GM19025 (cell line): ENCODE data around the gene PRRT2.
"Not testable (repeated sequence)": the region's sequence is repeated elsewhere in the genome, so short reads cannot be mapped to it uniquely, and the experiment has no call there.

Experiments
- ATAC-seq: cut with Tn5 transposase; IDR thresholded peaks from one replicate; pipeline ENCODE4 v1.9.1; 2021; ENCODE audit warnings: mild to moderate bottlenecking, low read depth, moderate library complexity; ENCODE audit not compliant: unreplicated experiment

The PRRT2 gene

GRCh38 chr16:29790949-29791844 is 20.8 kb upstream of the PRRT2 start:
- ATAC-seq, result no peak

- ATAC-seq, result no peak
Observed at GRCh38 chr16:29791845-29792807, 19.9 kb upstream of the PRRT2 start.

GRCh38 chr16:29793153-29793552 is 18.8 kb upstream of the PRRT2 start:
- ATAC-seq, result not testable (repeated sequence)

GRCh38 chr16:29794231-29794710 is 17.7 kb upstream of the PRRT2 start:
- no peak for ATAC-seq

GRCh38 chr16:29802416-29802935 is 9.5 kb upstream of the PRRT2 start:
- no peak for ATAC-seq

- ATAC-seq, result no peak
Observed at GRCh38 chr16:29804020-29804419, 8.0 kb upstream of the PRRT2 start.

- no peak for ATAC-seq
Observed at GRCh38 chr16:29804455-29805231, 7.3 kb upstream of the PRRT2 start.

GRCh38 chr16:29805232-29806098 is 6.5 kb upstream of the PRRT2 start:
- ATAC-seq, result peak; percentile 43

- no peak for ATAC-seq
Observed at GRCh38 chr16:29806099-29806579, 5.9 kb upstream of the PRRT2 start, which contains the start of gene MAZ. TSS of gene MAZ (plus strand) at chr16:29806529. CDS start at chr16:29806702, 173 bp downstream.

- ATAC-seq, result no peak
Observed at GRCh38 chr16:29806641-29807425, 5.2 kb upstream of the PRRT2 start.

GRCh38 chr16:29807426-29808218 is 4.4 kb upstream of the PRRT2 start:
- ATAC-seq, result no peak

- ATAC-seq, result no peak
Observed at GRCh38 chr16:29808219-29808900, 3.6 kb upstream of the PRRT2 start.

- no peak for ATAC-seq
Observed at GRCh38 chr16:29809031-29809747, 2.8 kb upstream of the PRRT2 start.

GRCh38 chr16:29809850-29810698 is 1.9 kb upstream of the PRRT2 start:
- no peak for ATAC-seq

GRCh38 chr16:29810699-29811169 is 1.3 kb upstream of the PRRT2 start:
- ATAC-seq, result no peak
